OCI-LY3 (cell line): ENCODE data around the gene ASB1.

Experiments
- EZH2phosphoT487 ChIP-seq: fragments of 200-600 bp; shearing (Covaris generic); IDR thresholded peaks from 2 replicates; pipeline ENCODE4 v1.6.1; 2018; ENCODE audit warnings: antibody characterized with exemption, mixed run types, low read depth
- TF ChIP-seq, protein P1 (sequence below): fragments of 200-600, 300-600 bp; sonication (generic); IDR thresholded peaks from 2 replicates; pipeline ENCODE4 v1.5.1; 2014; ENCODE audit warnings: antibody characterized with exemption, low read length, low read depth

DNA sequence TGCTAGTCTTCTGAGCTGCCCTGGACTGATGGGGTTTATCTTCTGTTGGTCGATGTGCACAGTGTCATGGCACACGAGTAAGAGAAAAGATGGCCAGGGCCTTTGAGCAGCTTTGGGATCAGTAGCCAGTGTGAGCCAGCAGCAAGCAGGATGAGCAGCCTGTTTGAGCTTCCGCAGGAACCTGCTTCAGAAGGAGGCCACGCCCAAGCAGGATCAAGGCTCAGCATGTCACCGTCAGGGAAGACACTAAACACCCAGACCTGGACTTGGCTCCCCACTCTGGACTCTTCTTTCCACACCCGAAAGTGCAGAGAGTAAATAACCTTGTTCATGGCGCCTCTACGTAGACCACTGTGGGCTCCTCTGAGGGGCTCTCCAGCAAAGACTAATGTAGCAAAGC lies 25.2 kb upstream of the ASB1 start:
- TF ChIP-seq, protein P1, sequence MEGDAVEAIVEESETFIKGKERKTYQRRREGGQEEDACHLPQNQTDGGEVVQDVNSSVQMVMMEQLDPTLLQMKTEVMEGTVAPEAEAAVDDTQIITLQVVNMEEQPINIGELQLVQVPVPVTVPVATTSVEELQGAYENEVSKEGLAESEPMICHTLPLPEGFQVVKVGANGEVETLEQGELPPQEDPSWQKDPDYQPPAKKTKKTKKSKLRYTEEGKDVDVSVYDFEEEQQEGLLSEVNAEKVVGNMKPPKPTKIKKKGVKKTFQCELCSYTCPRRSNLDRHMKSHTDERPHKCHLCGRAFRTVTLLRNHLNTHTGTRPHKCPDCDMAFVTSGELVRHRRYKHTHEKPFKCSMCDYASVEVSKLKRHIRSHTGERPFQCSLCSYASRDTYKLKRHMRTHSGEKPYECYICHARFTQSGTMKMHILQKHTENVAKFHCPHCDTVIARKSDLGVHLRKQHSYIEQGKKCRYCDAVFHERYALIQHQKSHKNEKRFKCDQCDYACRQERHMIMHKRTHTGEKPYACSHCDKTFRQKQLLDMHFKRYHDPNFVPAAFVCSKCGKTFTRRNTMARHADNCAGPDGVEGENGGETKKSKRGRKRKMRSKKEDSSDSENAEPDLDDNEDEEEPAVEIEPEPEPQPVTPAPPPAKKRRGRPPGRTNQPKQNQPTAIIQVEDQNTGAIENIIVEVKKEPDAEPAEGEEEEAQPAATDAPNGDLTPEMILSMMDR = no peak
- TF ChIP-seq EZH2phosphoT487 = no peak
